GM18907 (cell line): ENCODE results near the gene TRIM27.
A peak's percentile ranks its signal among the peaks of the same experiment; 100 is the strongest.
"Not testable (repeated sequence)": the region's sequence is repeated elsewhere in the genome, so short reads cannot be mapped to it uniquely, and the experiment has no call there.

Source experiments
- ATAC-seq: cut with Tn5 transposase; IDR thresholded peaks from one replicate; pipeline ENCODE4 v1.9.1; 2021; ENCODE audit warnings: mild to moderate bottlenecking, moderate library complexity; ENCODE audit not compliant: unreplicated experiment

Gene TRIM27, protein sequence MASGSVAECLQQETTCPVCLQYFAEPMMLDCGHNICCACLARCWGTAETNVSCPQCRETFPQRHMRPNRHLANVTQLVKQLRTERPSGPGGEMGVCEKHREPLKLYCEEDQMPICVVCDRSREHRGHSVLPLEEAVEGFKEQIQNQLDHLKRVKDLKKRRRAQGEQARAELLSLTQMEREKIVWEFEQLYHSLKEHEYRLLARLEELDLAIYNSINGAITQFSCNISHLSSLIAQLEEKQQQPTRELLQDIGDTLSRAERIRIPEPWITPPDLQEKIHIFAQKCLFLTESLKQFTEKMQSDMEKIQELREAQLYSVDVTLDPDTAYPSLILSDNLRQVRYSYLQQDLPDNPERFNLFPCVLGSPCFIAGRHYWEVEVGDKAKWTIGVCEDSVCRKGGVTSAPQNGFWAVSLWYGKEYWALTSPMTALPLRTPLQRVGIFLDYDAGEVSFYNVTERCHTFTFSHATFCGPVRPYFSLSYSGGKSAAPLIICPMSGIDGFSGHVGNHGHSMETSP

DNA sequence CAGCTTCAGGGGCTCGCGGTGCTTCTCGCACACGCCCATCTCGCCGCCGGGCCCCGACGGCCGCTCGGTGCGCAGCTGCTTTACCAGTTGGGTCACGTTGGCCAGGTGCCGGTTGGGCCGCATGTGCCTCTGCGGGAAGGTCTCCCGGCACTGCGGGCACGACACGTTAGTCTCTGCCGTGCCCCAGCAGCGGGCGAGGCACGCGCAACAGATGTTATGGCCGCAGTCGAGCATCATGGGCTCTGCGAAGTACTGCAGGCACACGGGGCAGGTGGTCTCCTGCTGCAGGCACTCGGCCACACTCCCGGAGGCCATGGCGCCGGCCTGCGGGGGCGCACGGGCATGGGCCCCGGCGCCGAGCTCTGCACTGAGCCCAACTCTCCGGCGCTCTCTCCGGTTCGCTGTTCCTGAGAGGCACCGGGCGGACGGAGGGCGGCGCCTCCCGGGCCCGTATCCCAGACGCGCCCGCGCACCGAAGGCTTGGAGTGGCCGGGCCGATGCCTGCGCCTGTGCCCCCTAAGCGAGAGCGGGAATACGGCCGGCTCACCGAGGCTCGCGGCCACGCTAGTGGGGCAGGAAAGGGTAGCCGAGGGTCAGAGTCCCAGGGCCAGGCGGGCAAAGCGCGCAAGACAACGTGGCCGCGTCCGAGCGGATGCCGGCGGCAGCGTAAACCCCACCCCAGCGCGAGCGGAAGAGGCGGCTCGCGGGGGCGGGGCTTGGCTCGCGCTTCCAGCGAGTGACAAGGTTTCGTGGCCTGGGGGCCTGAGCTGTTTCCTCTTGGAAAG is at the start of gene TRIM27:
TRIM27 (minus strand) TSS at position 668 of the 785 bp plus-strand sequence; CDS start at position 315, 353 bp downstream.
- ATAC-seq = peak; percentile 84

GRCh38 chr6:28970056-28970455 is 46.3 kb upstream of the TRIM27 start:
- not testable (repeated sequence) for ATAC-seq

GRCh38 chr6:28969129-28969528 is 45.3 kb upstream of the TRIM27 start:
- ATAC-seq = no peak

DNA sequence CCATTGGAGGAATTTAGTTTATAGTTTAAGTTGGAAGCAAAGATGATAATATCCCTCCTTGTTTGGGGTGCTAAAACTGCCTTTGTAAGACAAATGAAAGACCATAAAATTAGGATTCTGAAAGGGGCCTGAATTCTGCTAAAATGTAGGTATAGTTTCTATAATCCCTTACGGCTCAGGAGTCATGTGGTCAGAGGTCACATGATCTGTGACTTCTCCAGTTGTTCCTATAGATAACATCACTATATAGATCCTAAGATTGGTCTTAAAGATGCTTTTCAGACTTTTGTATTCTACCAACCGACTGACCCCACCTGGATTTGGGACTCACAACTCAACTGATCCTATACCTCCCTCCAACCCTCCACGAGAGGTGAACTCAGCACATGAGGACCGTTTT is 44.7 kb upstream of the TRIM27 start:
- no peak for ATAC-seq

DNA sequence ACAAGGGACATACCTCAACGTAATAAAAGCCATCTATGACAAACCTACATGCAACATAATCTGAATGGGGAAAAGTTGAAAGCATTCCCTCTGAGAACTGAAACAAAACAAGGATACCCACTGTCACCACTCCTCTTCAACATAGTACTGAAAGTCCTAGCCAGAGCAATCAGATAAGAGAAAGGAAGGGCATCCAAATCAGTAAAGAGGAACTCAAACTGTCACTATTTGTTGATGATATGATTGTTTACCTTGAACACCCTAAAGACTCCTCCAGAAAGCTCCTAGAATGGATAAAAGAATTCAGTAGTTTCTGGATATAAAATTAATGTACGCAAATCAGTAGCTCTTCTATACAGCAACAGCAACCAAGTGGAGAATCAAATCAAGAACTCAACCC is 41.9 kb upstream of the TRIM27 start:
- no peak for ATAC-seq

DNA sequence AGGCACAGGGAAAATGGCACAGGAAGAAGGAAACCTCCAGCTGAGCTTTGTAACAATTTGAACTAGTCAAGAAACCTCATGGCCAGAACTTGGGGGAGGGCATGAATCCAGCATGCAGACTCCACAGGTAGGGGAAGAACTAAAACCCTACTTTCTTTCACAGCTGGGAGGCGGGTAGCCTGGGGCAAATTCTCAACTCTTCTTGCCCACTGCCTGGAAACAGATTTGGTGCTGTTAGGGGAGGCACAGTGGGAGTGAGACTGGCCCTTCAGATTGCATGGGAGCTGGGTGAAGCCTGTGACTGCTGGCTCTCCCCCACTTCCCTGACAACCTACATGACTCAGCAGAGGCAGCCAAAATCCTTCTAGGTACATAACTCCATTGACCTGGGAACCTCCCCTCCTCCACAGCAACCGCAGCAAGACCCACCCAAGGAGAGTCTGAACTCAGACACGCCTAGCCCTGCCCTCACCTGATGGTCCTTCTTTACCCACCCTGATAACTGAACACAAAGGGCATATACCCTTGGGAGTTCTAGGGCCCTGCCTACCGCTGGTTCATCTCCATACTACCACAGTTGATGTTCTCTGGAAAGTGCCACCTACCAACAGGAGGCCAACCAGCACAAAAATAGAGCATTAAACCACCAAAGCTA is 37.2 kb upstream of the TRIM27 start:
- ATAC-seq = no peak

GRCh38 chr6:28958561-28959243 is 34.9 kb upstream of the TRIM27 start:
- not testable (repeated sequence) for ATAC-seq

DNA sequence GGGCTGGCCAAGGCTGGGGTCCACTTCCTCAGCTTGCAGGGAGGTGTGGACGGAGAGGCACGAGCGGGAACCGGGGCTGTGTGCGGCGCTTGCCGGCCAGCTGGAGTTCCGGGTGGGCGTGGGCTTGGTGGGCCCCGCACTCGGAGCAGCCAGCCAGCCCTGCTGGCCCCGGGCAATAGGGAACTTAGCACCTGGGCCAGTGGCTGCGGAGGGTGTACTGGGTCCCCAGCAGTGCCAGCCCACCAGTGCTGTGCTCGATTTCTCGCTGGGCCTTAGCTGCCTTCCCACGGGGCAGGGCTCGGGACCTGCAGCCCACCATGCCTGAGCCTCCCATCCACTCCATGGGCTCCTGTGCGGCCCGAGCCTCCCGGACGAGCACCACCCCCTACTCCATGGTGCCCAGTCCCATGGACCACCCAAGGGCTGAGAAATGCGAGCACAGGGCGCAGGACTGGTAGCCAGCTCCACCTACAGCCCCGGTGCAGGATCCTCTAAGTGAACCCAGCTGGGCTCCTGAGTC is 34.1 kb upstream of the TRIM27 start:
- ATAC-seq = not testable (repeated sequence)

- no peak for ATAC-seq
Measured at GRCh38 chr6:28956331-28956730, 32.5 kb upstream of the TRIM27 start.

- no peak for ATAC-seq
Measured at GRCh38 chr6:28953585-28954258, 29.9 kb upstream of the TRIM27 start.

- ATAC-seq = no peak
Measured at GRCh38 chr6:28953039-28953584, 29.3 kb upstream of the TRIM27 start.

DNA sequence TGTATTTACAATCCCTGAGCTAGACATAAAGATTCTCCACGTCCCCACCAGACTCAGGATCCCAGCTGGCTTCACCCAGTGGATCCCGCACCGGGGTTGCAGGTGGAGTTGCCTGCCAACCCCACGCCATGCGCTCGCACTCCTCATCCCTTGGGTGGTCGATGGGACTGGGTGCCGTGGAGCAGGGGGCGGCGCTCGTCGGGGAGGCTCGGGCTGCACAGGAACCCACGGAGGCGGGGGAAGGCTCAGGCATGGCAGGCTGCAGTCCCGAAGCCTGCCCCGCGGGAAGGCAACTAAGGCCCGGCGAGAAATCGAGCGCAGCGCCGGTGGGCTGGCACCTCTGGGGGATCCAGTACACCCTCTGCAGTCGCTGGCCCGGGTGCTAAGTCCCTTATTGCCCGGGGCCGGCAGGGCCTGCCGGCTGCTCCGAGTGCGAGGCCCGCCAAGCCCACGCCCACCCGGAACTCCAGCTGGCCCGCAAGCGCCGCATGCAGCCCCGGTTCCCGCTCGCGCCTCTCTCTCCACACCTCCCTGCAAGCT is 25.9 kb upstream of the TRIM27 start:
- ATAC-seq = not testable (repeated sequence)

DNA sequence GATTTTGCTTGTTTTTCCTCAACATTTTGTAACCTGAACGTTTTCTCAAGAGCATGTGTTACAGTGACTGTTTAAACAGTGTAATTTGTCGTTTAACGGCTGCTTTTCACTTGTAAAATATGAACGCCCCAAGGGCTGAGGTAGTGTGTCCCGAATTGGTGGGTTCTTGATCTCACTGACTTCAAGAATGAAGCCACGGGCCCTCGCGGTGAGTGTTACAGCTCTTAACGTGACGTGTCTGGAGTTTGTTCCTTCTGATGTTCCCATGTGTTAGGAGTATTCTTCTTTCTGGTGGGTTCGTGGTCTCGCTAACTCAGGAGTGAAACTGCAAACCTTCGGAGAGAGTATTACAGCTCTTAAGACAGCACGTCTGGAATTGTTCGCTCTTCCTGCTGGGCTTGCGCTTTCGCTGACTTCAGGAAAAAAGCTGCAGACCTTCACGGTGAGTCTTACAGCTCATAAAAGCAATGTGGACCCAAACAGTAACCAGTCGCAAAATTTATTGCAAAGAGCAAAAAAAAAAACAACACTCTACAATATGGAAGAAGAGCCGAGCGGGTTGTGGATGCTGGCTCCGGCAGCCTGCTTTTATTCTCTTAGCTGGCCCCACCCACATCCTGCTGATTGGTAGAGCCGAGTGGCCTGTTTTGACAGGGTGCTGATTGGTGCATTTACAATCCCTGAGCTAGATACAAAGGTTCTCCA is 25.1 kb upstream of the TRIM27 start:
- ATAC-seq = no peak

DNA sequence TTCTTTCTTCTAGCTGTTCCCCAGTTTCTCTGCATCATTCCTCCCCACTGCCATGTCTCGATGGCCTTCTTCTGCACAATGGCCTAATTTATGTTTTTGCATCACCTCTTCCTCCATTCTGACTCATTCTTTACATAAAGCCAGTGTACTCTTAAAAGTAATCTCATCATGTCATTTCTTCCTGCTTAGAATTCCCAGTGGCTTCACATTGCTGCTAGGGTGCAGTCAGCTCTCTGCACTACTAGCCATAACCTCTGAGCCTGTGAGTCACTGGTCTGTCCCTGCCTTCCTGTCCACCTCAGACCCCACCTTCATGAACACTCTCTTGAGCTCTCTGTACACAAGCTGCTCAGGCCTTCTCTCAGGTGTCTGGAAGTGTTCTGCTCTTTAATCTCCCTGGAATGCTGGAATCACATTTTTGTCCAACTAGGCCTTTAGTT is 24.1 kb upstream of the TRIM27 start:
- ATAC-seq = no peak

GRCh38 chr6:28947067-28947765 is 23.4 kb upstream of the TRIM27 start:
- ATAC-seq = no peak

DNA sequence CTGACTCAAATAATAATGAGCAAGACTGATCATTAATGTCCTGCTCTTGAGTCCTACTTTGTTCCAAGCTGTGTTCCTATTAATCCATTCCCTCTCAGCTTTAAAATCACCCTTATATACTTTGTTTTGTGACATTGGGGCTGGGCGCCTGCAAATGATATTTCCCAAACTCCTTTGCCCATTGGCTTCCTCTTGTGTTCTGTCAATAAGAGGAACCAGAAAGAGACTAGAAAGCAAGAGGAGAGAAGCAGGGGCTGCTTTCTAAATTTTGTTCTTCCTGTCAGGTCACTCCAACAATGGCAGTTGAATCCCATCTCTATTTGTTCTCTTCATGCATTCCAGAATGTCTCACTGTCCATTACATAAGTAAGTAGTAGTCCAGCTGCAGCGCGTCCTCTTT is 21.6 kb upstream of the TRIM27 start:
- no peak for ATAC-seq

- ATAC-seq = no peak
Measured at GRCh38 chr6:28944412-28944865, 20.7 kb upstream of the TRIM27 start.
